Mesodermal cell (in vitro differentiated cells): ENCODE data around the gene PPIE.
"Not testable (repeated sequence)": the region's sequence is repeated elsewhere in the genome, so short reads cannot be mapped to it uniquely, and the experiment has no call there.

Experiments
- H3K27ac ChIP-seq: 2 replicates; pipeline ENCODE4 v1.7.0; 2013; ENCODE audit warnings: mild to moderate bottlenecking, low read depth, low read length, moderate library complexity; ENCODE audit not compliant: severe bottlenecking
- H3K36me3 ChIP-seq: 2 replicates; pipeline ENCODE4 v1.7.1; 2013; ENCODE audit warnings: mild to moderate bottlenecking, low read length, moderate library complexity; ENCODE audit not compliant: control insufficient read depth, insufficient read depth
- H3K4me1 ChIP-seq: one replicate; pipeline ENCODE4 v1.7.1; 2013; ENCODE audit warnings: mild to moderate bottlenecking, low read length; ENCODE audit not compliant: insufficient read depth, control insufficient read depth, poor library complexity, severe bottlenecking
- H3K4me3 ChIP-seq: 2 replicates; pipeline ENCODE4 v1.7.0; 2013; ENCODE audit warnings: low read length, control low read depth, mild to moderate bottlenecking; ENCODE audit not compliant: insufficient read depth, poor library complexity, severe bottlenecking; ENCODE audit errors: extremely low read depth
- H3K9me3 ChIP-seq: 2 replicates; pipeline ENCODE4 v1.7.1; 2013; ENCODE audit warnings: mild to moderate bottlenecking, low read length, moderate library complexity; ENCODE audit not compliant: control insufficient read depth
- WGBS, 2 experiments: methylation state at CpG; one replicate each; pipeline ENCODE4 v1.1.5; 2013; ENCODE audit warnings: missing lambda C conversion rate in 2 of 2; ENCODE audit not compliant: insufficient coverage in 2 of 2; 5-methylcytosine and 5-hydroxymethylcytosine counted together

Gene PPIE

DNA sequence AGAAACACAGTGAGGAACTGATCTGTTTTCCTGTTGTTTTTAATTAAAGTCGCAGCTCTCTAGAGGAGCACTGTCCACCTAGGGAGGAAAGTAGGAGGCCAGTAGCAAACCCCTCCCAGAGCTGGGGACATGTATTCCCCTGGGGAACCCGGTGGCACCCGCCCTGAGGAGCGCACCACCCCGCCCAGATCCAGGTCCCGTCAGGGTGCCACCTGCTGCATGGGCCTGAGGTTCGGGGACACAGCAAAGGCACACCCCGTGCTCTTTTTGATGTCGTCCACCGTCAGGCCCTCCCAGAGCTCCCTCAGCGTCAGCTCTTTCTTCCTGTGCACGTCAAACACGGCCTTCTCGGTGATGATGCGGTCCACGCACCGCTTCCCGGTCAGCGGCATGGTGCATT is 30.8 kb downstream of the PPIE start:
- not testable (repeated sequence) for H3K27ac ChIP-seq, H3K4me3 ChIP-seq, H3K9me3 ChIP-seq, H3K4me1 ChIP-seq, H3K36me3 ChIP-seq
- 80 to 97% methylated on average over 1 to 10 of the region's 19 CpGs for WGBS, 2 experiments

DNA sequence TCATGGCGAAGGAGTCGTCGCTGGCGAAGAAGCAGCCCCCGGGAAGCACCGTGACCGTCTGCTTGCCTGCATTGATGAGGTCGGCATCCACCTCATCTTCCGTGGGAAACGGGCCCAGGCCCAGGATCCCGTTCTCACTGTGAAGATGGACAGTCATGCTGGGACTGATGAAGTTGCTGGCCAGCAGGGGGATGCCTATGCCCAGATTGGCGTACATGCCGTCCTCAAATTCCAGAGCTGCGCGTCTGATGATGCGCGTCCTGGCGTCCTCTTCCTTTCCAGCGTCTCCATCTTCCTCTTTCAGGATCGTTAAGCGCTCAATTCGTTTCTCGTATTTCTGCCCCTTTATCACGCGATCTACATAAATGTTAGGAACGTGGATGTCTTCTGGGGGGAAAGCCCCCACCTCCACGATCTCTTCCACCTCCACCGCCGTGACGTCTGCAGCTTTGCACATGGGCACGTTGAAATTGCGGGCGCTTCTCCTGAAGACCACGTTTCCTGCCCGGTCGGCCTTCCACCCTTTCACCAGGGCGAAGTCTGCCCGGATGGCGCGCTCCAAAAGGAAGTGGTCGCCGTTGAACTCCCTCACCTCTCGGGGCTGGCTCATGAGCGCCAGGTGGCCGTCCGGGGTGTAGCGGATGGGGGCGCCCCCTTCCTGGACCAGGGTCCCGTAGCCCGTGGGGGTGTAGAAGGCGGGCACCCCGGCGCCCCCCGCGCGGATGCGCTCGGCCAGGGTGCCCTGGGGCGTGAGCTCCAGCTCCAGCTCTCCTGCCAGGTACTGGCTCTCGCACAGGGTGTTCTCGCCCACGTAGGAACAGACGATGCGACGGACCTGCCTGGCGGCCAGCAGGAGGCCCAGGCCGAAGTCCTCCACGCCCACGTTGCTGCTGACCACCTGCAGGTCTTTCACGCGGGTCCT is 31.7 kb downstream of the PPIE start:
- H3K36me3 ChIP-seq, H3K9me3 ChIP-seq, H3K4me3 ChIP-seq, H3K27ac ChIP-seq, H3K4me1 ChIP-seq: not testable (repeated sequence)
- WGBS, 2 experiments = 96% methylated on average over 10 of the region's 71 CpGs; no CpG with 5 or more reads in 1 of the 2 experiments

DNA sequence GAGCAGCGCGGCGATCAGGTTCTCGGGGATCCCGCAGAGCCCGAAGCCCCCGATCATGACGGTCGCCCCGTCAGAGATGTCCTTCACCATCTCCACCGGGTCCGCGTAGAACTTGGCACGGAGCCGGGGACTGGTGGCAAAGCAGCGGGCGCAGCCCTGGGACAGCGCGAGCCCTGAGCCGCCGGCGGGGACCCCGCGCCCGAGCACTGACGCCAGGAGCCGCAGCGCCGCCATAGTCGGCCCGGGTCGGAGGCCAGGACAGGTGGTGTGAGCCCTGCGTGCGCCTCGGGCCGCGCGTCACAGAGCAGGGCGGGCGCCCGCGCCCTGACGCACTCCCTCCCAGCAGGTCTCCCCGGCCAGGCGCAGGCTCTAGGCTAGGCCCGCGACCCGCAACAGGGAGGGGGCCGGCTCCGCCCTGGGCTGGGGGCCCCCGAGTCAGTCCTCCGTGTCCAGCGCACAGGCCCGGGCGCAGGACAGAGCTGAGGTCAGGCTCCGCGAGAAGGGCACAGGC is 32.4 kb downstream of the PPIE start, which contains the start of gene OXCT2:
Gene OXCT2, minus strand, starts transcription at position 327 of the 511 bp plus-strand sequence. Its CDS starts 93 bp downstream, at position 234.
- not testable (repeated sequence) for H3K36me3 ChIP-seq, H3K4me3 ChIP-seq, H3K4me1 ChIP-seq, H3K9me3 ChIP-seq, H3K27ac ChIP-seq
- 0% methylated on average over 3 of the region's 57 CpGs; no CpG with 5 or more reads in 1 of the 2 experiments for WGBS, 2 experiments

DNA sequence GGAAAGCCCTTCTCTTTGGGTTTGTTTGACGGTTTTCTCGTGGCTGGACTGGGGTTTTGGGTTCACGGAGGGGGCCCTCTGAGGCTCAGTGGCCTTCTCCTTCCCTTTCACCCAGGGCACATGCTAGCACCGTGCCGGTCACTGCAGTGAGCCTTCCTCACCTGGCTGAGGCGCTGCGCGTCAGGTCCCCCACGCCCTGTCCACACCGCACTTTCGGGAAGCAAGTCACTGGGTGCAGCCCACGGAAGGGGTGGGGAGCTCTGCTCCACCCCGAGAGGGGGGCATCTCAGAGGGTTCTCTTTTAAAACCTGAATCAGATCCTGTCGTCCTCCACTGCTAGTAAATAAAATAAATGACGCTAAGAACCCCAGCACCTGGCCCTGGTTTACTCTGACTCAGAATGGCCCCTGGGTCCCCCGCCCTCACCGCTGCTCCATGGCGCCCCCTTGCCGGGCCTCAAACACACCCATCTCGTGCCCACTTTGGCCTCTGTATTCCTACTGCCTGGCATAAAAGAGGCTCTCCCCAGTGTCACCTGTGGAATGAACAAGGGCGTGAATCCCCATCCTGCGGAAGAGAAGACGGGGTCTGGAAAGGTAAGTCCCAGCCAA is 34.8 kb downstream of the PPIE start:
- H3K27ac ChIP-seq, H3K4me1 ChIP-seq, H3K4me3 ChIP-seq, H3K36me3 ChIP-seq, H3K9me3 ChIP-seq: not testable (repeated sequence)
- WGBS, 2 experiments = no CpG with 5 or more reads among the region's 23 CpGs

DNA sequence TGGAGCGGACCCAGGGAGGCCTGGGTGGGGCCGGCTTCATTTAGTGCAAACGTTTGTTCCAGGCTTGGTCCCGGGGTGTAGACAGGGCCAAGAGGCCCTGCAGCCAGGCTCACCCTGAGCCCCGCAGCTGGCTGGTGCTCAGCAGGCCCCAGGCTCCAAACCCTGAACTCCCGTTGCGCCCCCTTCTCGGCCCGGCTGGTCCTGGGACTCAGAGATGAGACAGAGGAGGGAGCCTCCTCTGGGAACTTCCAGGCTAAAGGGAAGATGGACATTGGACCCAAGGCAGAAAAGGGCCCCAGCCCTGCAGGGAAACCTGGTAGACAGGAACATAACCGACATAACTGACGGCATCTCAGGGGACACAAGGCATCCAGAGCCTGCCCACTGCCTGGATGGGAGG is 36.5 kb downstream of the PPIE start:
- H3K4me1 ChIP-seq, H3K4me3 ChIP-seq, H3K27ac ChIP-seq, H3K9me3 ChIP-seq, H3K36me3 ChIP-seq: not testable (repeated sequence)
- 90 to 92% methylated on average over 8 to 11 of the region's 11 CpGs for WGBS, 2 experiments

DNA sequence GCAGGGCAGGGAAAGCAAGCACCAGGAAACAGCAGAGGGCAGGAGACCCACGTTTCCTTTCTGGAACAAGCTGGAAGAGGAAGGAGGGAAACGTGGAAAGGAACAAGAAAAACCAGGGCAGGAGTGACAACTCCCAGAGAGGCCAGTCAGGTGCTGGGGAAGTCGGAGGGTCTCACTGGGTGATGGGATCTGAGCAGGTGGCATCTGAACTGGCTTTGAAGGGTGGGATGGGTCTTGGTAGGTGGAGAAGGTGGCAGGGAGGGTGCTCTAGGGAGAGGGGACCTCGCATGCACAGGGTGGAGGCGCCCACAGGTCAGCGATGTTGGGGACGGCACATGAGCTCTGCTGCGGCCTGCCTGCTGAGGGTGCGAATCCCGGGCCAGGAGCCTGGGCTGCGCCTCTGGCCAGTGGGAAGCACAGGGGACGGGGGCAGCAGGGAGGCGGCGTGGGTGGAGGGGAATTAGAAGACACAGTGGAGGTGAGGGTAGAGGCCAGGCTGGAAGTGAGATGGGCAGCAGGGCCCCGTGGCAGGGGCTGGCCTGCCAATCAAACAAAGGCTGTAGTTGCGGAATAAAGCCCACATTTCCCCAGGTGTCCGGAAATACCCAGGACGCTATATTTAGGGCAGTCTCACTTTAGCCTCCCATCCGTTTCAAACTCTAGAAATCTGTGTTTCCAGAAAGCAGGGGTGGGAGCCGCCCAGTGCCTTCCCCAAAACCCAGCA is 37.2 kb downstream of the PPIE start:
- not testable (repeated sequence) for H3K27ac ChIP-seq, H3K9me3 ChIP-seq, H3K4me3 ChIP-seq, H3K36me3 ChIP-seq, H3K4me1 ChIP-seq
- 85 to 87% methylated on average over 5 to 7 of the region's 20 CpGs for WGBS, 2 experiments

DNA sequence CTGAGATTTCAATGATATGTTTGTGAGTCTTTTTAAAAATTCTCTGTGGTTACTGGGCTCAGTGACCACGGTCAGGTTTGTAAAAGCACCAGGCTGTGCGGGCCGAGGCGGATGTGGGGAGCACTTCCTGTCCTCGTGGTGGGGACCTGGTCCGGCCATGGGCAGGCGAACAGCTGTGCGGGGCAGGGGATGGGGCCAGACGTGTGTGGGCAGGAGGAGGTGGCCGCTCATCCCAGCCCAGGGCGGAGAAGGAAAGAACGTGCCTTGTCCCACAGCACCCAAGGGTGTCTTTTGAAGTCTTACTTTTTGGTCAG is 37.7 kb downstream of the PPIE start:
- H3K4me1 ChIP-seq = no peaks in the 10 kb centered on the region
- H3K27ac ChIP-seq = no peak overlapping the region
- H3K36me3 ChIP-seq = no peaks in the 10 kb centered on the region
- no peak overlapping the region for H3K4me3 ChIP-seq
- no peaks in the 10 kb centered on the region for H3K9me3 ChIP-seq
- WGBS, 2 experiments = 82 to 84% methylated on average over 9 to 10 of the region's 12 CpGs

DNA sequence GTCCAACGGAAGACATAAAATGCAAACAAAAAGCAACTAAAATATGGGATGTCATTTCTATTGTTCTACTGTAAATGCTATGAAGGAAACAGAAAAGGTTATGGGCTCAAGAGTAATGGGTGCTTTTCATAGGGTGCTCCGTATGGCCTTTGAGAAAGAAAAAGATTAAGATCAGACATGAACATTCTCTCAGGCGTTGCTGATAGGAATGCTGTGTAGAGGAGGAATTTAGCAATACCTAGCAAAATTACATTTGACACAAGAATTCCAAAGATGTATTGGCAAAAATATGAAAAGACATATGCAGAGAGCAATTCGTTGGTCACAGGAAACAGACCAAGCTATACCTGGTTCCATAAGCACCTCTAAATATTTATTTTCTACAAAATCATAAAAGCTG is 38.2 kb downstream of the PPIE start:
- no peak overlapping the region for H3K4me3 ChIP-seq
- 84 to 100% methylated on average over 1 to 2 of the region's 4 CpGs for WGBS, 2 experiments
- no peak overlapping the region for H3K27ac ChIP-seq
- no peaks in the 10 kb centered on the region for H3K36me3 ChIP-seq
- no peaks in the 10 kb centered on the region for H3K9me3 ChIP-seq
- no peaks in the 10 kb centered on the region for H3K4me1 ChIP-seq

DNA sequence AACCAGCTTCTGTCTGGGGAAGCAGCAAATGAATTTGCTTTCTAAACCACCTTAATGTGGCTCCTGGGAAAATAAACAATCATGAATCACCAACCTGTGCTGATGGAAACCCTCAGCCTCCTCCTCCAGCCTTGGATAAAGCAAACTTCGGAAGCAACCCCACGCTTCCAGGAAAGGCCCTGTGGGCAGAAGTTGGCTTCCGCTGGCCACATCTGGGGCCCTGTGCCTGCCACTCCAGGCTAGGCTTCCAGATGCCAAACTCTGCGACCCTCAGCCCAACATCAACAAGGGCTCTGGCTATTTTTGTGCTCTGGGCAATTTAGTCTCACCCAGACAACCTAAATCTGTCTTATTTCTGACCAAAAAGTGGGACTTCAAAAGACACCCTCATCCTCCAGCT is 38.6 kb downstream of the PPIE start:
- Histone ChIP-seq H3K27ac (no peak overlapping the region), H3K4me1 (no peaks in the 10 kb centered on the region), H3K4me3 (no peak overlapping the region), H3K9me3 (no peaks in the 10 kb centered on the region), H3K36me3 (no peaks in the 10 kb centered on the region)
- 79 to 81% methylated on average over 2 to 4 of the region's 4 CpGs for WGBS, 2 experiments

DNA sequence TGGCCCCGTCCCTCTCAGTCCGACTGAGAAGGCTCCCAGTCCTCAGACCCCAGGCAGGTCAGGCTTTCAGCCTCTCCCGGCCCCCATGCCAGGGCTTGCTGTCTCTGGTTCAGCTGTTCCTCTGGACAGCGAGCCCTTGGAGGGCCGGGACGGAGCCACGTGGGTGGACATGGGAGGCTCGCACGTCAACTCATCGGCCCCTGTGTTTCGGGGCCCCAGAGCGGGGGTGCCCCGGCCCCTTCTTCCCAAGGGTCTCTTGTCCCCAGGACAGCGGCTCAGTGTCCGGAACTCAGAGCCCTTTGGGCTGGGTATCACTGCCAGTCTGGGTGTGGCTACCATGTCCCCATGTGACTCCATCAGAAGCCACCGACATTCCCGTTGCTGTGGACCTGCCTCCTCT is 39.2 kb downstream of the PPIE start:
- H3K4me3 ChIP-seq, H3K27ac ChIP-seq, H3K36me3 ChIP-seq, H3K9me3 ChIP-seq, H3K4me1 ChIP-seq: not testable (repeated sequence)
- WGBS, 2 experiments = 92 to 99% methylated on average over 10 to 12 of the region's 17 CpGs
